Right lobe of liver (tissue), 4 donors: ENCODE measurements around the gene TNNC1.

Source experiments
- POLR2A ChIP-seq: fragments of 450-650 bp; IDR thresholded peaks from one replicate; pipeline ENCODE4 v1.6.1; 2017; ENCODE audit warnings: antibody characterized with exemption, mild to moderate bottlenecking
- TF ChIP-seq, protein P1 (sequence below), 4 donors: fragments of 200-600 bp in 3 of 4; fragments of 450-650 bp in 1 of 4; IDR thresholded peaks; one replicate each; pipeline versions ENCODE4 v1.5.1 to v1.8.0; 2016 to 2022; ENCODE audit warnings: antibody characterized with exemption in 4 of 4, mild to moderate bottlenecking in 2 of 4
- donor health status: DM: no; HTN: no; CAD: no.
- donor health status: DM: no; HTN: no; CAD: no.
- donor health status: DM: no; HTN: yes; CAD: no.

DNA sequence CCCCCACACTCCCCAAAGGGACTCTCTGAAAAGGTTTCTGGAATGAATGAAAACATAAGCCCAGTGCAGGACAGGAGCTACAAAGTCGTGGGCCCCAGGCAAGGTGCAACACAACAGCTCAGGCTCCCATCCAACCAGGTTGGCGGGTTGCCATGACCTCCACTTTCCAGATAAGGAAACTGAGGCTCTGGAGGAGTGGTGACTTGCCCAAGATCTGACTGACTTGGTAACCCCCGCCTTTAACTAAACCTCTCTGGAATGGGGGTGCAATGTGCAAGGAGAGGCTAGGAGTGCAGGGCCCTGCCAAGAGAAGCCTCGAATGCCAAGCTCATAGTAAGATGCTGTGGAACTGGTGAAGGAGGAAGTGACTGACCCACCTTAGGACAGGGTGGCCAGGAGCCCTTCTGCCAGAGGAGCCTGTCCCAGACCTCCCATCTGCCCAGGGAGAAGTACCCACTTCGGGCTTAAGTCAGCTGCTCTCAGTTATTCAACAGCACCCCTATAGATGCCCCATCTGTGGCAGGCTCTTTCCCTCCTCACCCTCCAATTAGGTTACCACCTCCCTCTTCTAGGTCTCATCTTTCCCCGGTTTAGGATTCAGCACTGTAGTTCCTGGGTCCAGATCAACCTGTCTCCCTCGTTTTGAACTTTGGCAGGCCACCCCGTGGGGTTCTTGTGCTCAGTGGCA lies 553 bp upstream of the TNNC1 start:
- no peak for TF ChIP-seq POLR2A
- TF ChIP-seq, protein P1, sequence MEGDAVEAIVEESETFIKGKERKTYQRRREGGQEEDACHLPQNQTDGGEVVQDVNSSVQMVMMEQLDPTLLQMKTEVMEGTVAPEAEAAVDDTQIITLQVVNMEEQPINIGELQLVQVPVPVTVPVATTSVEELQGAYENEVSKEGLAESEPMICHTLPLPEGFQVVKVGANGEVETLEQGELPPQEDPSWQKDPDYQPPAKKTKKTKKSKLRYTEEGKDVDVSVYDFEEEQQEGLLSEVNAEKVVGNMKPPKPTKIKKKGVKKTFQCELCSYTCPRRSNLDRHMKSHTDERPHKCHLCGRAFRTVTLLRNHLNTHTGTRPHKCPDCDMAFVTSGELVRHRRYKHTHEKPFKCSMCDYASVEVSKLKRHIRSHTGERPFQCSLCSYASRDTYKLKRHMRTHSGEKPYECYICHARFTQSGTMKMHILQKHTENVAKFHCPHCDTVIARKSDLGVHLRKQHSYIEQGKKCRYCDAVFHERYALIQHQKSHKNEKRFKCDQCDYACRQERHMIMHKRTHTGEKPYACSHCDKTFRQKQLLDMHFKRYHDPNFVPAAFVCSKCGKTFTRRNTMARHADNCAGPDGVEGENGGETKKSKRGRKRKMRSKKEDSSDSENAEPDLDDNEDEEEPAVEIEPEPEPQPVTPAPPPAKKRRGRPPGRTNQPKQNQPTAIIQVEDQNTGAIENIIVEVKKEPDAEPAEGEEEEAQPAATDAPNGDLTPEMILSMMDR (IDR thresholded peaks at IDR 0.05): no peak
